ENCODE data around the gene ST6GAL1.
"Not testable (repeated sequence)": the region's sequence is repeated elsewhere in the genome, so short reads cannot be mapped to it uniquely, and the experiment has no call there.

Gene ST6GAL1

DNA sequence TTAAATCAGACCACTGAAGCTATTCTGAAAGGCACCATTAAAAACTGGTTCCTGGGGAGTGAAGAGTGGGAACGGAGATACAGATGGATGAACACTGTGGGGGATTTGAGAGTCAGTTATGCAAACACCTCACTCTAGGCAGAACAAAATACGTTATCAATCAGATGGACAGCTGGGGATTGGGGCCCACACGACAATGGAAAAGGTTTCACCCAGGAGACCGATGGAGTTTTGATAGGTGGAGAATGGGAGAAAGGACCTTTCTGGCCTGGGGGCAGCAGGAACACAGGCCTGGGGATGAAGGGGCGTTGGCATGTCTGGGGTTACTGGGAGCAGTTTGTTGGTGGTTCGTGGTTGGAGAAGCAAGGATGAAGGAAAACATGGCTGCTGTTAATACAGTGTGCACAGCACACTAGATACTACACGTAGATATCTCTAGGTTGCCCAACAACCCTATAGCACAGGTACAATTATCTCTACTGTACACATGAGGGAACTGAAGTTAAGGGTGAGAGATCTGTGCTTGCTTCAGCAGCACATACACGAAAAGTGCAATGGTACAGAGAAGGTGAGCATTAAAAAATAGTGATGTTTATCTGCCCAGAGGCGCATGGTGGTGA, 16.5 kb downstream of the ST6GAL1 start:
- DNase-seq, result no peak

- DNase-seq, result no peak
These were observed 19.1 kb downstream of the ST6GAL1 start for GRCh38 chr3:186949281-186949982.

- no peak for DNase-seq
These were observed 20.2 kb downstream of the ST6GAL1 start for GRCh38 chr3:186950402-186951093.

- no peak for DNase-seq
These were observed 21.6 kb downstream of the ST6GAL1 start for GRCh38 chr3:186951640-186952552.

DNA sequence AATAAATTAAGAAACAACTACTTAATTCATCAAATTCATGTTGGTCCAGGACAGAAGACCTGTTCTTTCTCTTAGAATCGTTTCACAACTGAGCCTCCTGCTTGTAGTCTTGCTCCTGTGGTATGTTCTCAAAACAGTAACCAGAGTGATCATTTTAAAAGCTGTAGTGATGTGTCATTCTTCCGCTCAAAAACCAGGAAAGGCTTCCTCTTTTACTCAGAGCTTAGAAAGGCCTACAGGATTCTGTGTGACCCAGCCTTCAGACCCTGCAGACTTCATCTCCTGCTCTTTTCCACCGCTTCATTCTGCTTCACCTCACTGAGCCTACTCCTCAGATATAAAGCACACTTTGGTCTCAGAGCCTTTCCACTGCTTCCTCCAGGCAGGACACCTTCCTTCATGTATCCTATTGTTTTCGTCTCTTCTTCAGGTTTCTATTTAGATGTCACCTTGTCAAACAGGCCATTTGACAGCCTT, 22.7 kb downstream of the ST6GAL1 start:
- DNase-seq, result no peak

- DNase-seq, result not testable (repeated sequence)
These were observed 23.8 kb downstream of the ST6GAL1 start for GRCh38 chr3:186953992-186954699.

GRCh38 chr3:186955898-186956696, 25.8 kb downstream of the ST6GAL1 start:
- DNase-seq, result no peak

GRCh38 chr3:186959029-186959624, 28.8 kb downstream of the ST6GAL1 start:
- no peak for DNase-seq

DNA sequence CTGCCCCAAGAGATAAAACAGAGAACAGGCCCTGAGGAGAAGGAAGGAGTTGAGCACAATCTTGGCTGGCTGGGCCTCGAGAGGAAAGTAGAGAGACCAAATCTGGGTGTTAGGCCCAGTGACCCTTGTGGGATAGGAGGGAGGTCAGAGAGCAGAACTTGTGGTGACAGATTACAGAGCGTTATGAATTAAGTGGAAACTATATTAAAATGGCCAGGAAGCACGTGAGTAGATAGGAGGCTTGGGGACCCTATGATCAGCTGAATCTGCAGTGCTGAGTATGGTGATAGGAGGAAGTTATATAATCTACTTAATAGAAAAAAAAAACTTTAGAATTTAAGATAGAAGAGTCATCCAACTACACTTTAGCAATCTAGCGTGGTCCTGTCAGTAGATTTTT, 30.0 kb downstream of the ST6GAL1 start:
- no peak for DNase-seq

GRCh38 chr3:186962445-186962844, 32.1 kb downstream of the ST6GAL1 start:
- DNase-seq, result no peak

DNA sequence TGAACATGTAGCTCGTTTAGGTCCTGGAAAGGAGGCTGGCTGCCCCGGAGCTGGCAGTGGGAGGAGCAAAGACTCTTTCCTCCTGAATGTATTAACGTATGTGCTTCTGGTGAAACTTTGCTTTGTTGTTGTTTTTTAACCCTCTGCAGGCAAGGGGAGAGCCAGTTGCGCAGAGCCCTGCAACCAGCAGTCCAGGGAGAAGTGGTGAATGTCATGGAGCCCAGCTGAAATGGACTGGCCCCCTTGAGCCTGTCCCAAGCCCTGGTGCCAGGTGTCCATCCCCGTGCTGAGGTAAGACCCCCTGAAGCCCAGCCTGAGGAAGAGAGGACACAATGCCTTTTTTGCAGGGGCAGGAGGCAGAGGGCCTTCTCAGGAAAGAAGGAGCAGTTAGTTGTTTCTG, 33.3 kb downstream of the ST6GAL1 start:
- DNase-seq, result no peak

DNA sequence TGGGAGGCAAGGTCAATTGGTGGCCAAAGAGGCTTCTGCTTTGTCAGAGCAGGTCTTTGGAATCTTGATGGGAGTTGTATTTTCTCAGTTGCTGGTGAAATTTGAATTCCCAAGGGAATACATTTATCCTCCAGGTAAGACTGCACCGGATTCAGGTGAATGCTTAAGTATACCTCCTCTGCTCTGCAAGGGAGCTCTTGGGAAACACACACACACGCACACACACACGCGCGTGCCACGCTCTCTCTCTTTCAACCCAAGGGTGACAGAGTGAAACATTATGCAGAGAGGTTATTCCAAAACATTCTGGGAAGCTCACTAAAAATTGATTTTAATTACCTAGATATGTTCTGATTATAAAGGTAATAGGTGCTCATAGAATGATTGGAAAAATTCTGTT, 33.7 kb downstream of the ST6GAL1 start:
- no peak for DNase-seq

- no peak for DNase-seq
These were observed 34.3 kb downstream of the ST6GAL1 start for GRCh38 chr3:186964616-186965015.

DNA sequence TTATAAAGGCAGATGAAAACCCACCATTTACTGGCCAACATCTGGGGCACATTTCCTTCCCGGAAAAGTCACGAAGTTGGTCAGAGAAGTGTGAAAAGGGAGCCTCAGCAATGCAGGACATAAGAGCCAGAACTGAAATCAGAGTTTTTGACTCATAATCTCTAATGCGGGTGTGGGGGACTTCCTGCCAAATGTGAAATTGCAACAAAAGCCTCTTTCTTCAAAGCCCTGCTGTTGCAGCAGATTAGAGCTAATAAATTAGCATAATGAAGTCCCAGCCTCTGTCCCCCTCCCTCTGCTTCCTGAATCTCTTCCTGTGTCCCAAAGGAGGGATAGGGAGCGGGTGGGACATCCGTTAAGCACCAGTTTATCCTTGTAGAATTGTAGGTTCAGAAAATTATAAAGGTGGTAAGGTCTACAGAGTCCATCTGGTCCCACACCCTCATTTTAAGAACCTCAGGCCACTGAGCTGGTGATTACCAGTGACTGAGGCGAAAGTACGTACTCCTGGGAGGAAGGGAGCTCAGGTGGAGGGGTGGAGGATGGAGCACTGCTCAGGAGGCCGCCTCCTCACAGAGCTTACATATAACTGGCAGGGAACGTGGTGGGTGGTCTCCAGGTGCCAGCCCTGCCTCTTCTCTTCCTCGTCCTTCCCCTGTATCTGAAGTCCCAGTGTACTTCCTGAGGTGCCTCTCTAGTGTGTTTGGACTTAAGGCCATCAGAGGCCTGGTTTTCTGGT, 35.0 kb downstream of the ST6GAL1 start:
- DNase-seq, result no peak

GRCh38 chr3:186966406-186966805, 36.1 kb downstream of the ST6GAL1 start:
- DNase-seq, result no peak

- not testable (repeated sequence) for DNase-seq
These were observed 36.9 kb downstream of the ST6GAL1 start for GRCh38 chr3:186967236-186967635.

- no peak for DNase-seq
These were observed 37.4 kb downstream of the ST6GAL1 start for GRCh38 chr3:186967686-186968085.

GRCh38 chr3:186969607-186970006, 39.3 kb downstream of the ST6GAL1 start:
- no peak for DNase-seq

- not testable (repeated sequence) for DNase-seq
These were observed 40.8 kb downstream of the ST6GAL1 start for GRCh38 chr3:186971106-186971505.

- no peak for DNase-seq
These were observed 41.3 kb downstream of the ST6GAL1 start for GRCh38 chr3:186971578-186971977.

Data from central memory CD4-positive, alpha-beta T cell (primary cell).